Colonic mucosa (tissue), 4 donors: ENCODE data around the gene BABAM1. TPM values are rescaled to one million over a fixed set of nuclear protein-coding genes. Genes with fewer than 3 reads are reported as not detected.

Source experiments
- DNase-seq: peaks from one replicate; pipeline ENCODE4 v3.0.0-alpha.2; 2020
- H3K27ac ChIP-seq: fragments of 200-600 bp; one replicate; pipeline ENCODE4 v1.8.0; 2021
- H3K27me3 ChIP-seq: fragments of 200-600 bp; one replicate; pipeline ENCODE4 v1.8.0; 2021
- H3K36me3 ChIP-seq: fragments of 200-600 bp; one replicate; pipeline ENCODE4 v1.8.0; 2021
- H3K4me1 ChIP-seq: fragments of 200-600 bp; one replicate; pipeline ENCODE4 v1.8.0; 2021; ENCODE audit warnings: mild to moderate bottlenecking
- H3K4me3 ChIP-seq: fragments of 200-600 bp; one replicate; pipeline ENCODE4 v1.8.0; 2021
- H3K9ac ChIP-seq, 2 donors: one replicate each; pipeline ENCODE4 v1.7.0; 2013; ENCODE audit warnings: control low read depth in 2 of 2, low read depth in 2 of 2, low read length in 2 of 2
- H3K9me3 ChIP-seq: fragments of 200-600 bp; one replicate; pipeline ENCODE4 v1.8.0; 2021
- CTCF ChIP-seq: fragments of 200-600 bp; IDR thresholded peaks from one replicate; pipeline ENCODE4 v1.8.0; 2022; ENCODE audit warnings: antibody characterized with exemption, mild to moderate bottlenecking
- intact Hi-C: fragments of 100-400 bp; cut with DNase I; formaldehyde crosslinking; loops from one replicate; pipeline ENCODE4 v1.14.1; 2022
- total RNA-seq, 2 donors: library from RNA; stranded (reverse); fragmentation: NEBNext Ultra II Directional in 1 of 2; extraction: Animal tissue kit (Norgen Biotek cat#: 25700) in 1 of 2; gene quantifications; one replicate each; pipeline ENCODE4 v1.2.1, GENCODE V29; 2021
- donor health status: healthy.
- donor health status: DM: no; HTN: no; CAD: no.
- donor health status: DM: no; HTN: no; CAD: no.

BABAM1 gene
- total RNA-seq, 2 donors from 2014 or later, result 73.7 to 94.7 TPM

- peaks cover 34% of the 10 kb centered on the region for H3K4me1 ChIP-seq
- DNase-seq, result no peak
- H3K9me3 ChIP-seq, result no peaks in the 10 kb centered on the region
- H3K4me3 ChIP-seq, result no peak overlapping the region
- peak overlapping the region; percentile 70 for H3K27ac ChIP-seq
- H3K27me3 ChIP-seq, result no peaks in the 10 kb centered on the region
- peak overlapping the region in 1 of 2 donors; percentile 72 for H3K9ac ChIP-seq
- intact Hi-C loops, result no loop called here
- no peak for TF ChIP-seq CTCF
- H3K36me3 ChIP-seq, result no peaks in the 10 kb centered on the region
Observed at GRCh38 chr19:17240826-17241399, 26.3 kb upstream of the BABAM1 start.

- peak overlapping the region; percentile 80 for H3K4me3 ChIP-seq
- intact Hi-C loops, result no loop called here
- H3K27ac ChIP-seq, result peak overlapping the region; percentile 86
- peaks cover 38% of the 10 kb centered on the region for H3K4me1 ChIP-seq
- no peaks in the 10 kb centered on the region for H3K36me3 ChIP-seq
- no peak for DNase-seq
- peak overlapping the region in 1 of 2 donors; percentile 95 for H3K9ac ChIP-seq
- TF ChIP-seq CTCF, result no peak
- H3K9me3 ChIP-seq, result no peaks in the 10 kb centered on the region
- H3K27me3 ChIP-seq, result no peaks in the 10 kb centered on the region
Observed at GRCh38 chr19:17242431-17243208, 24.6 kb upstream of the BABAM1 start.

GRCh38 chr19:17243211-17243829, 23.9 kb upstream of the BABAM1 start:
- Histone ChIP-seq H3K9me3 (no peaks in the 10 kb centered on the region), H3K9ac (peak overlapping the region; percentile 85 to 95), H3K36me3 (no peaks in the 10 kb centered on the region), H3K4me3 (peak overlapping the region; percentile 80), H3K4me1 (peaks cover 45% of the 10 kb centered on the region), H3K27ac (peak overlapping the region; percentile 86), H3K27me3 (no peaks in the 10 kb centered on the region)
- peak; percentile 64 for DNase-seq
- intact Hi-C loops, result no loop called here
- no peak for TF ChIP-seq CTCF

- peak overlapping the region; percentile 80 for H3K4me3 ChIP-seq
- TF ChIP-seq CTCF, result no peak
- intact Hi-C loops, result no loop called here
- H3K9me3 ChIP-seq, result no peaks in the 10 kb centered on the region
- peak overlapping the region; percentile 86 for H3K27ac ChIP-seq
- H3K4me1 ChIP-seq, result peaks cover 49% of the 10 kb centered on the region
- peak overlapping the region; percentile 85 to 95 for H3K9ac ChIP-seq
- H3K27me3 ChIP-seq, result no peaks in the 10 kb centered on the region
- peak; percentile 76 for DNase-seq
- H3K36me3 ChIP-seq, result no peaks in the 10 kb centered on the region
Observed at GRCh38 chr19:17243830-17244617, 23.2 kb upstream of the BABAM1 start.
